Endothelial cell (in vitro differentiated cells): ENCODE results near the gene KDM1A. TPM values are rescaled to one million over a fixed set of nuclear protein-coding genes. Genes with fewer than 3 reads are reported as not detected.

Experiments
- DNase-seq: peaks from one replicate; pipeline ENCODE4 v3.0.0; 2021; ENCODE audit warnings: low spot score
- H3K27ac Mint-ChIP-seq: one replicate; pipeline ENCODE4 v1.8.0; 2021; ENCODE audit warnings: mixed read lengths, inconsistent platforms; ENCODE audit not compliant: unreplicated experiment
- H3K27me3 Mint-ChIP-seq: one replicate; pipeline ENCODE4 v1.8.0; 2021; ENCODE audit warnings: mild to moderate bottlenecking, moderate library complexity, mixed read lengths, inconsistent platforms; ENCODE audit not compliant: unreplicated experiment
- H3K36me3 Mint-ChIP-seq: one replicate; pipeline ENCODE4 v1.8.0; 2021; ENCODE audit warnings: mild to moderate bottlenecking, low read depth, mixed read lengths, inconsistent platforms; ENCODE audit not compliant: unreplicated experiment
- H3K4me1 Mint-ChIP-seq: one replicate; pipeline ENCODE4 v1.8.0; 2021; ENCODE audit warnings: mild to moderate bottlenecking, mixed read lengths, inconsistent platforms; ENCODE audit not compliant: unreplicated experiment
- H3K4me3 Mint-ChIP-seq: one replicate; pipeline ENCODE4 v1.8.0; 2021; ENCODE audit warnings: mild to moderate bottlenecking, mixed read lengths, inconsistent platforms; ENCODE audit not compliant: unreplicated experiment
- H3K9me3 Mint-ChIP-seq: one replicate; pipeline ENCODE4 v1.8.0; 2021; ENCODE audit warnings: mixed read lengths, inconsistent platforms; ENCODE audit not compliant: unreplicated experiment
- total RNA-seq: library from RNA; stranded (reverse); fragmentation: NEBNext Ultra II Directional; extraction: Animal tissue kit (Norgen Biotek cat#: 25700); gene quantifications from one replicate; pipeline ENCODE4 v1.2.1, GENCODE V29; 2021; ENCODE audit not compliant: unreplicated experiment
- TF ChIP-seq, protein P1 (sequence below): fragments of 200-600 bp; sonication (generic); IDR thresholded peaks from one replicate; pipeline ENCODE4 v1.5.0; 2021; ENCODE audit warnings: antibody characterized with exemption; ENCODE audit not compliant: unreplicated experiment

KDM1A gene
- total RNA-seq, 1 donor from 2014 or later: 105 TPM

DNA sequence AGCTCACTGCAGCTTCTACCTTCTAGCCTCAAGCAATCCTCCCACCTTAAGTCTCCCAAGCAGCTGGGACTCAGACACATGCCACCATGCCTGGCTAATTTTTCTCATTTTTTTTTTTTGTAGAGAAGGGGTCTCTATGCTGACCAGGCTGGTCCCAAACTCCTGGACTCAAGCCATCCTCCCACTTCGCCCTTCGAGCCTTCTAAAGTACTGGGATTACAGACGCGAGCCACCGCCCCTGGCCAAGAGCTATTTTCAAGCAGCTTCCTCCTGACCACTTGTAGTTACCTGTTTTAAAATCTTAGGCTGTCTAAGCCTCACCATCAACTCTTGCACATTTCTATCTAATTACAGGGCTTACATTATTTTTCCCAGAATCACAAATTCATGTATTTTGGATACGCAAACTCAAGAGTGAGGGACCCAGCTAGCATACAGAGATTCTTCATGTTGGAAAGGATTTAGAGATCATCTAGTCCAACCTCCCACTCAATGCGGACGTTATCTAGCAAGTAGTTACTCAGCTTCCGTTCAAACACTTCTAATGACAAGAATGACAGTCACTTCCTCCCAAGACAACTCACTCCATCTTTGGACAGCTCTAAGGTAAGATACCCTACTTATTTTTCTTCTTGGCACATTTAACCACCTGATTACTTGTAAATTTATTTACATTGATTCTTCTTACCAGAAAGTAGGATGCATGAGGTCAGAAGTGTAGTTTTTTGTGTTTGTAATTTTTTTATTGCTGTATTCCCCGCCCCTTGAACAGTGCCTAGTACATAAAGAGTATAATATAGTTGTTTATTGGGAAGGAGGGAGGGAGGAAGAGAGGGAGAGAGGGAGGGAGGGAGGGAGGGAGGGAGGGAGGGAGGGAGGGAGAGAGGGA lies 84.0 kb downstream of the KDM1A start:
- H3K27ac Mint-ChIP-seq: peak overlapping the region; percentile 81
- TF ChIP-seq, protein P1, sequence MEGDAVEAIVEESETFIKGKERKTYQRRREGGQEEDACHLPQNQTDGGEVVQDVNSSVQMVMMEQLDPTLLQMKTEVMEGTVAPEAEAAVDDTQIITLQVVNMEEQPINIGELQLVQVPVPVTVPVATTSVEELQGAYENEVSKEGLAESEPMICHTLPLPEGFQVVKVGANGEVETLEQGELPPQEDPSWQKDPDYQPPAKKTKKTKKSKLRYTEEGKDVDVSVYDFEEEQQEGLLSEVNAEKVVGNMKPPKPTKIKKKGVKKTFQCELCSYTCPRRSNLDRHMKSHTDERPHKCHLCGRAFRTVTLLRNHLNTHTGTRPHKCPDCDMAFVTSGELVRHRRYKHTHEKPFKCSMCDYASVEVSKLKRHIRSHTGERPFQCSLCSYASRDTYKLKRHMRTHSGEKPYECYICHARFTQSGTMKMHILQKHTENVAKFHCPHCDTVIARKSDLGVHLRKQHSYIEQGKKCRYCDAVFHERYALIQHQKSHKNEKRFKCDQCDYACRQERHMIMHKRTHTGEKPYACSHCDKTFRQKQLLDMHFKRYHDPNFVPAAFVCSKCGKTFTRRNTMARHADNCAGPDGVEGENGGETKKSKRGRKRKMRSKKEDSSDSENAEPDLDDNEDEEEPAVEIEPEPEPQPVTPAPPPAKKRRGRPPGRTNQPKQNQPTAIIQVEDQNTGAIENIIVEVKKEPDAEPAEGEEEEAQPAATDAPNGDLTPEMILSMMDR: no peak
- DNase-seq: no peak
- H3K4me3 Mint-ChIP-seq: peak overlapping the region; percentile 27
- H3K9me3 Mint-ChIP-seq: no peaks in the 10 kb centered on the region
- H3K36me3 Mint-ChIP-seq: peaks cover 26% of the 10 kb centered on the region
- peaks cover 8% of the 10 kb centered on the region for H3K27me3 Mint-ChIP-seq
- H3K4me1 Mint-ChIP-seq: peaks cover 44% of the 10 kb centered on the region

DNA sequence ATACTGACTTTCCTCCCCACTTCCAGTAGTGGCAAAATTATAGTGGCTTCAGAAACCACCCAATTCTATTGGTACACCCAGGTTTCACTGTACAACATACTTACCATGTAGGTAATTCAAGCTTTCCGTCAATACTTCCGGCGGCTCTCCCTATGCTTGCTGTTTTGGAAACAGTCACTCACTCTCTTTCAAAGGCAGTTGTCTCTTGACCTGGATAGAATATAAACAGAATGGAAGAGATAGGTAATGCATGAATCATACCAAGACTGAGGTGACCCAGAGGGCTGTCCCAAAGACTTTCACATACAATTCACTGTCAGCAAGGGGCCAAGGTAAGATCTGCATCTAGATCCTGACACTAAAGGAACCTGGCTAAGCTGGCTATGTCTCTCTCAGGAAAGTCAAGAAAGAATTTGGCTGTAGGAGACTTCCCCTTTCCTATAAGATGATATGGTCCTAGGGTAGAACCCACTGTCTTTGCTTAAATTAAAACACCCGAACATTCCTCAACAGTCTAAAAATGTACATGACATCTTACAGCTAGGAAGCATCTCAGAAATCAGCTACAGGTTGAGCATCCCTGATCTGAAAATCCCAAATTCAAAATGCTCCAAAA lies 89.8 kb downstream of the KDM1A start:
- no peaks in the 10 kb centered on the region for H3K9me3 Mint-ChIP-seq
- H3K36me3 Mint-ChIP-seq: peaks cover 25% of the 10 kb centered on the region
- H3K4me1 Mint-ChIP-seq: peaks cover 15% of the 10 kb centered on the region
- TF ChIP-seq, protein P1: no peak
- H3K4me3 Mint-ChIP-seq: no peak overlapping the region
- H3K27me3 Mint-ChIP-seq: peaks cover 9% of the 10 kb centered on the region
- H3K27ac Mint-ChIP-seq: peak overlapping the region; percentile 20
- no peak for DNase-seq

DNA sequence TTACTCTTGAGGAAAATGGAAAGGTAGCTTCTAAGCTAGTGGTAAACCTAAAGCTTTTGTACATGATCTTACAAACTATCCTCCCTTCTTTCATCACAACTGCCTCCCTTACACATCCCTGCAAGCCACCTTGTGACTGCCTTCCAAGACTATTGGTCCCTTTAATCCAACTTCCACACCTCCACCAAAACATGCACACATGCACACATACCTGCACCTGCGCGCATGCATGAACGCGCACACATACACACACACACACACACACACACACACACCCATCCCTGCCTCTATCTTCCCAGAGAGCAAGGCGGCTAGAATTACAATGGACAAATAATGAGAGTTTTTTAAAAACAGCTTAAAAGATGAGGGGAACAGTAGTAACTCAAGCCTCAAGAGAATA lies 91.1 kb downstream of the KDM1A start:
- peak overlapping the region; percentile 10 for H3K27ac Mint-ChIP-seq
- H3K36me3 Mint-ChIP-seq: peaks cover 21% of the 10 kb centered on the region
- H3K9me3 Mint-ChIP-seq: no peaks in the 10 kb centered on the region
- DNase-seq: no peak
- H3K4me3 Mint-ChIP-seq: peak overlapping the region; percentile 11
- TF ChIP-seq, protein P1: no peak
- peaks cover 10% of the 10 kb centered on the region for H3K27me3 Mint-ChIP-seq
- peaks cover 28% of the 10 kb centered on the region for H3K4me1 Mint-ChIP-seq

DNA sequence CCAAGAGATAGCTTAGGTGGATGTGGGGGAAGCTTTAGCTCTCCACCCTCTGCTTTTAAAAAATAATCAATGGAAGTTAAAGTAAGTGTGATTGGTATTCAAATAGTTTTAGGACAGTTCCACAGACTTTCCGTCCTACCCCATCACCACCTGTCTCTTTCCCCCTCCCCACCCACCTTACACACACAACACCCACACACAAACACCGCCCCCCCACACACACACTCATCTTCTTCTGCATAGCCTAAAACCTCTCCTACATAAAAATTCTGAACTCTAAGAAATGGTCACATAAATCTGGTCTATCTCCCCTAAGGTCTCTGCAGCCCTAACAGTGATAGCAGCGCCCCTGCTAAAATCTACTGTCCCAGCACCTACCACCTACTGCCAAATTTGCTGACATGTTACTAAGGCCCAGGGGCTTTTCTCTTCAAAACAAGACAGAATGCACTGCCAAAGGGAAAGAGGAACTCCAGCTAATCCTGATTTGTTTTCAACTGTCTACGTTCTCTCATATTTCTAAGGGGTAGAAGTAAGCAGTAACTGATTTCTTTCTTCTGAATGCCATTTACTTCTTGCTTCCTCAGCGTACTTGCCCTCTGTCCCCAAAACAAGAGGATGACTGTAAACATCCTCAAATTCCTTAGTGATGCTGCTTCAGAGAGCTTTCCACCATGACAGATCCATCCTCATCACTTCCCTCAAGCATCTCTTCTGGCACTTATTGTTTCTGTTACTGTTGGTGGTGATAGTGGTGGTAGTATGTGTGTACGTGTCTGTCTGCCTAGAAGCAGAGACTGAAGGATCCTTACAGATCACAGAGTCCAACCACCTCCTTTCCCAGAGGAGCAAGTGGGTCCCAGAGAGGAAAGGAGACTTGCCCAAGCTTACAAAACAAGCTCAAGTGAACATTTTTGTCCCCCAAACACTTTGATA lies 92.6 kb downstream of the KDM1A start:
- H3K27ac Mint-ChIP-seq: peak overlapping the region; percentile 6
- no peaks in the 10 kb centered on the region for H3K9me3 Mint-ChIP-seq

More for the DNA sequence above, 92.6 kb downstream of the KDM1A start:
- Mint-ChIP-seq H3K4me3 (no peak overlapping the region), H3K36me3 (peaks cover 15% of the 10 kb centered on the region), H3K4me1 (peaks cover 33% of the 10 kb centered on the region), H3K27me3 (peaks cover 8% of the 10 kb centered on the region)
- TF ChIP-seq, protein P1: no peak
- no peak for DNase-seq
